Peyer's patch (tissue), 4 donors: ENCODE data around the gene ESPL1. TPM values are rescaled to one million over a fixed set of nuclear protein-coding genes. Genes with fewer than 3 reads are reported as not detected.

Experiments
- DNase-seq, 3 donors: peaks; one replicate each; pipeline ENCODE4 v3.0.0-alpha.2; 2017 to 2019
- H3K27ac ChIP-seq, 4 donors: fragments of 200-600 bp; sonication (generic); one replicate each; pipeline ENCODE4 v1.5.1; 2016 to 2019
- H3K27me3 ChIP-seq, 2 donors: fragments of 200-600 bp; sonication (generic); one replicate each; pipeline ENCODE4 v1.5.1; 2019
- H3K36me3 ChIP-seq, 3 donors: fragments of 200-600 bp; sonication (generic); one replicate each; pipeline ENCODE4 v1.5.1; 2016 to 2019
- H3K4me1 ChIP-seq, 4 donors: fragments of 200-600 bp; sonication (generic); one replicate each; pipeline ENCODE4 v1.5.1; 2016 to 2019
- H3K4me3 ChIP-seq, 4 donors: fragments of 200-600 bp; sonication (generic); 1 replicate in 3 of 4; 2 replicates in 1 of 4; pipeline ENCODE4 v1.5.1; 2016 to 2019; ENCODE audit warnings: mild to moderate bottlenecking in 1 of 4
- H3K9me3 ChIP-seq, 4 donors: fragments of 200-600 bp; sonication (generic); one replicate each; pipeline ENCODE4 v1.5.1; 2016 to 2019; ENCODE audit warnings: mild to moderate bottlenecking in 1 of 4
- POLR2A ChIP-seq, 2 donors: fragments of 450-650 bp; IDR thresholded peaks; one replicate each; pipeline ENCODE4 v1.5.1; 2017; ENCODE audit warnings: antibody characterized with exemption in 2 of 2, mild to moderate bottlenecking in 2 of 2, moderate library complexity in 2 of 2
- total RNA-seq, 4 donors: library from RNA; depleted of rRNA; stranded (reverse); fragments of >200 nt; gene quantifications; one replicate each; pipeline ENCODE4 v1.1.0, GENCODE V29; 2016
- TF ChIP-seq, protein P1 (sequence below), 6 experiments: fragments of 450-650 bp in 4 of 6; fragments of 200-600 bp in 2 of 6; sonication (generic) in 1 of 6; IDR thresholded peaks; one replicate each; pipeline ENCODE4 v1.5.1; 2017 to 2019; ENCODE audit warnings: antibody characterized with exemption in 6 of 6, mild to moderate bottlenecking in 3 of 6, moderate library complexity in 1 of 6

The ESPL1 gene
- total RNA-seq, 4 donors from 2014 or later, result 47.0 to 108 (median 87.0) TPM

- H3K27me3 ChIP-seq, result no peaks in the 10 kb centered on the region
- peaks cover 0 to 24% (median 13%) of the 10 kb centered on the region in 4 donors for H3K4me1 ChIP-seq
- no peaks in the 10 kb centered on the region for H3K9me3 ChIP-seq
- TF ChIP-seq, protein P1, sequence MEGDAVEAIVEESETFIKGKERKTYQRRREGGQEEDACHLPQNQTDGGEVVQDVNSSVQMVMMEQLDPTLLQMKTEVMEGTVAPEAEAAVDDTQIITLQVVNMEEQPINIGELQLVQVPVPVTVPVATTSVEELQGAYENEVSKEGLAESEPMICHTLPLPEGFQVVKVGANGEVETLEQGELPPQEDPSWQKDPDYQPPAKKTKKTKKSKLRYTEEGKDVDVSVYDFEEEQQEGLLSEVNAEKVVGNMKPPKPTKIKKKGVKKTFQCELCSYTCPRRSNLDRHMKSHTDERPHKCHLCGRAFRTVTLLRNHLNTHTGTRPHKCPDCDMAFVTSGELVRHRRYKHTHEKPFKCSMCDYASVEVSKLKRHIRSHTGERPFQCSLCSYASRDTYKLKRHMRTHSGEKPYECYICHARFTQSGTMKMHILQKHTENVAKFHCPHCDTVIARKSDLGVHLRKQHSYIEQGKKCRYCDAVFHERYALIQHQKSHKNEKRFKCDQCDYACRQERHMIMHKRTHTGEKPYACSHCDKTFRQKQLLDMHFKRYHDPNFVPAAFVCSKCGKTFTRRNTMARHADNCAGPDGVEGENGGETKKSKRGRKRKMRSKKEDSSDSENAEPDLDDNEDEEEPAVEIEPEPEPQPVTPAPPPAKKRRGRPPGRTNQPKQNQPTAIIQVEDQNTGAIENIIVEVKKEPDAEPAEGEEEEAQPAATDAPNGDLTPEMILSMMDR (IDR thresholded peaks at IDR 0.05), result no peak
- no peak for TF ChIP-seq POLR2A (IDR thresholded peaks at IDR 0.05)
- DNase-seq, result peak in 1 of 3 donors; percentile 63
- peak overlapping the region; percentile 76 to 94 (median 90) for H3K4me3 ChIP-seq
- peaks cover 0 to 17% (median 0%) of the 10 kb centered on the region in 3 donors for H3K36me3 ChIP-seq
- peak overlapping the region; percentile 82 to 95 (median 90) for H3K27ac ChIP-seq
Measured at GRCh38 chr12:53252349-53252916, 15.7 kb upstream of the ESPL1 start.

DNA sequence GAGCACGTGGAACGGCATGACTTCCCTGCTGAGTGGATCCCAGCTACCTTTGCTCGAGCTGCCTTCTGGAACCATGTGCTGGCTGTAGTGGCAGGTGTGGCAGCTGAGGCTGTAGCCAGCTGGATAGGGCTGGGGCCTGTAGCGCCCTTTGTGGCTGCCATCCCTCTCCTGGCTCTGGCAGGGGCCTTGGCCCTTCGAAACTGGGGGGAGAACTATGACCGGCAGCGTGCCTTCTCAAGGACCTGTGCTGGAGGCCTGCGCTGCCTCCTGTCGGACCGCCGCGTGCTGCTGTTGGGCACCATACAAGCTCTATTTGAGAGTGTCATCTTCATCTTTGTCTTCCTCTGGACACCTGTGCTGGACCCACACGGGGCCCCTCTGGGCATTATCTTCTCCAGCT is 14.8 kb upstream of the ESPL1 start:
- peaks cover 0 to 17% (median 0%) of the 10 kb centered on the region in 3 donors for H3K36me3 ChIP-seq
- H3K4me1 ChIP-seq, result peaks cover 0 to 24% (median 13%) of the 10 kb centered on the region in 4 donors
- peak overlapping the region in 2 of 4 donors; percentile 76 to 94 for H3K4me3 ChIP-seq
- H3K9me3 ChIP-seq, result no peaks in the 10 kb centered on the region
- H3K27ac ChIP-seq, result peak overlapping the region in 1 of 4 donors; percentile 89
- no peak for DNase-seq
- no peak for TF ChIP-seq POLR2A (IDR thresholded peaks at IDR 0.05)
- TF ChIP-seq, protein P1 (IDR thresholded peaks at IDR 0.05), result no peak
- no peaks in the 10 kb centered on the region for H3K27me3 ChIP-seq

DNA sequence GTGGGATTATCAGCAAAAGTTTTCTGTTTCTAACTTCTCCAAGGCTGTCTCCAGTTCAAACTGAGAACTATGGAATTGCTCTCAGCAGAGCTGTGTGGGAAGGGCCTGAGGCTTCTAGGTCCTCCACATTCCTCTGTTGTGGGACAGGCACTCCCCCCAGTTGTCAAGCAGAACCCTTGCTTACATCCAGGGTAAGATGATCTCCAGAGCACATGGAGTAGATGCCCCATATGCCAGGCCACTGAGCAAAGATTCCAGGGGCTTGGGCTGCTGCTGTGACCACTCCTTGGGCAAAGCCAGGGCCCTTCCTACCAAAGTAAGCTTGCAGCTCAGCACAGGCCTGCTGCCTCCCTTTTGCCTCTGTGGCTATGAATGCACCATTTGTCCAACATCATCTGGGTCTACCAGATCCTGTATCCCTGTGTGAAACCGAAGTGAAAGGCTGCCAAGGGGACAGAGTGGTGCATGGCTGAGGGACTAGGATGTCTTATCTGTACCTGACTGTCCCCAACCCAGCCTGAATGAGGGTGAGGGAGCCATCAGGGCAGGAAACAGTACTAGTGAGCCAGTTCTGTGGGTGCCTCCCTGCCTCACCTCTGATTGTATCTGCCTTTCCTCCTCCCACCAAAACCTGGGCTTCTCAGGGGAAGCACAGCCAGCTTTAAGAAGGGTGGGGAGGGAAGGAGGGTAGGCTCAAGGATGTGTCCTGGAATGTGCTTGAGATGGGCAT is 13.1 kb upstream of the ESPL1 start:
- no peaks in the 10 kb centered on the region for H3K9me3 ChIP-seq
- DNase-seq, result no peak

DNA sequence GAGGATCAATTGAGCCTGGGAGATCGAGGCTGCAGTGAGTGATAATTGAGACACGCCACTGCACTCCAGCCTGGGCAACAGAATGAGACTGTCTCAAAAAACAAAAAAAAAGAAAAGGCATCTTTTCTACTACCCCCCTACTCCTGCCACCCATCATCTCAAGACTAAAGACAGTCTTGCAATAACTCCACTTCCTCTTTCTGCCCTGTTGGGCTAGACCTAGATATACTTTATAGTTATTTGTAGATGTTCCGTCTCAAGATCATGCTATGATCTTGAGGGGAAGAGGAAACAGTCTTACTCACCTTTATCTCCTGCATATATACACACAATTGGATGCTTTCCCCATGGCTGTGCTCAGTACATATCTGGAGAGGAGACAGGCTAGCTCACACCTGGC is 12.1 kb upstream of the ESPL1 start:
- Histone ChIP-seq H3K4me3 (no peak overlapping the region), H3K27ac (peak overlapping the region in 1 of 4 donors; percentile 60), H3K27me3 (no peaks in the 10 kb centered on the region), H3K4me1 (peaks cover 0 to 21% (median 13%) of the 10 kb centered on the region in 4 donors), H3K9me3 (no peaks in the 10 kb centered on the region), H3K36me3 (peaks cover 0 to 17% (median 0%) of the 10 kb centered on the region in 3 donors)
- TF ChIP-seq, protein P1 (IDR thresholded peaks at IDR 0.05), result no peak
- TF ChIP-seq POLR2A (IDR thresholded peaks at IDR 0.05), result no peak
- no peak for DNase-seq

More for the DNA sequence above, 13.1 kb upstream of the ESPL1 start:
- Histone ChIP-seq H3K4me3 (no peak overlapping the region), H3K27me3 (no peaks in the 10 kb centered on the region), H3K36me3 (peaks cover 0 to 17% (median 0%) of the 10 kb centered on the region in 3 donors), H3K4me1 (peaks cover 0 to 24% (median 13%) of the 10 kb centered on the region in 4 donors), H3K27ac (peak overlapping the region in 1 of 4 donors; percentile 60)
- TF ChIP-seq, protein P1 (IDR thresholded peaks at IDR 0.05), result no peak
- no peak for TF ChIP-seq POLR2A (IDR thresholded peaks at IDR 0.05)

DNA sequence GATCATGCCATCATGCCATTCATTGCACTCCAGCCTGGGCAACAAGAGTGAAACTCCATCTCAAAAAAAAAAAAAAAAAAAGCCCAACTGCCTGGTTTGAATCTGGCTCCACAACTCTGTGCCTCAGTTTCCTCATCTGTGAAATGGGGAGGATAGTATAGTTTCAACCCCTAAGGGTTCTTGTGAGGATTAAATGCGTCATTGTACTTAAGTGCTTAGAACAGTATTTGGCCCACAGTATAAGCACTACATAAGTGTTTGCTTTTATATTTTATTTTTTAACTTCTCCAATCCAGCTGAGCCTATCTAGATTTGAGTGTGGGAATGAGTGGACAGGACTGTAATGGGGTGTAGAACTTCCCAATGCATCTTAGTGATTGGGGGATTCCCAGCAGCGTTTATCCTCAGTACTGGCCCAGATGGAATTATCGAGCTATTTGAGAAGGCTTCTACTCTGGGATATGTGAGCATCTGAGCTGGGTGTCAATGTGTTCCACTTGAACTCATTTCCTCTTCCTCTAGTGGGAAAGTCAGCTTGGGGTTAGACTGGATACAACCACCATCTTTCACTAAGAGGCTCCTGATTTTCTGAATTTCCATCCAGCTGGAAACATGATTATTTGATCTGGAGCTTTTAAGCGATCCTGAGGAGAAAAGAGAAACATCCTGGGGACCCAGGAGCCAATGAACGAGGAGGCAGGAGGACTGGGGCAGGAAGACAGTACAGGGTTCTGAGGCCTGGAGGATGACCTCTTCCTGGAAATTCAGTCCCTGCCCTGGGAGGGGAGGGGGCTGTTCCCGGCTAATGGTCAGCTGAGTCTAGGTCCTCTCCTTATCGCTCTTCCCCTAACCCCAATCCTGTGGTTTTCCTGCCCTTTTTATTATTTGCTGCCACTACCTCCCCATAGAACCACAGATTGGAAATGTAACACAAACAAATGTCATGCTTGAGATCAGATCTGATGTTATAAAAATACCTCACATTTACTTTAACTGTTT is 9.3 kb upstream of the ESPL1 start:
- TF ChIP-seq POLR2A (IDR thresholded peaks at IDR 0.05), result no peak
- TF ChIP-seq, protein P1 (IDR thresholded peaks at IDR 0.05), result no peak
- peaks cover 0 to 11% (median 0%) of the 10 kb centered on the region in 3 donors for H3K36me3 ChIP-seq
- DNase-seq, result no peak
- H3K4me1 ChIP-seq, result peaks cover 0 to 2% (median 0%) of the 10 kb centered on the region in 4 donors
- no peaks in the 10 kb centered on the region for H3K27me3 ChIP-seq
- no peak overlapping the region for H3K4me3 ChIP-seq
- H3K27ac ChIP-seq, result no peak overlapping the region
- no peaks in the 10 kb centered on the region for H3K9me3 ChIP-seq
